Stimulated activated CD4-positive, alpha-beta T cell treated with anti-CD3 and anti-CD28 coated beads, Interleukin-1b, Interleukin-23, amount 100 ng/mL, for 1 hour (primary cell): Measurements from ENCODE around the gene NLGN2.

Source experiments
- DNase-seq, 2 donors: peaks; one replicate each; pipeline ENCODE4 v3.0.0-alpha.2; 2020; ENCODE audit warnings: low read depth in 2 of 2

Gene NLGN2

DNA sequence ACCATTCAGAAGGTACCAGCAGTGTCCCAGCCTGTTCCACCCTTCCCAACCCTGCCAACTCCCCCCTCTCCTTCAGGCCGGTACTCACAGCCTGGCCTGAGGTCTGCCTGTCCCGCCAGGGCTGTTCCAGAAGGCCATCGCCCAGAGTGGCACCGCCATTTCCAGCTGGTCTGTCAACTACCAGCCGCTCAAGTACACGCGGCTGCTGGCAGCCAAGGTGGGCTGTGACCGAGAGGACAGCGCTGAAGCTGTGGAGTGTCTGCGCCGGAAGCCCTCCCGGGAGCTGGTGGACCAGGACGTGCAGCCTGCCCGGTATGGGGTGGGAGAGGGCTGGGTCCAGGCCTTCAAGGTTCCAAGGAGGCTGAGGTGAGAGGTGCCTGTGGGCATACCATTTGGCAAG, 7.2 kb downstream of the NLGN2 start:
- no peak for DNase-seq

DNA sequence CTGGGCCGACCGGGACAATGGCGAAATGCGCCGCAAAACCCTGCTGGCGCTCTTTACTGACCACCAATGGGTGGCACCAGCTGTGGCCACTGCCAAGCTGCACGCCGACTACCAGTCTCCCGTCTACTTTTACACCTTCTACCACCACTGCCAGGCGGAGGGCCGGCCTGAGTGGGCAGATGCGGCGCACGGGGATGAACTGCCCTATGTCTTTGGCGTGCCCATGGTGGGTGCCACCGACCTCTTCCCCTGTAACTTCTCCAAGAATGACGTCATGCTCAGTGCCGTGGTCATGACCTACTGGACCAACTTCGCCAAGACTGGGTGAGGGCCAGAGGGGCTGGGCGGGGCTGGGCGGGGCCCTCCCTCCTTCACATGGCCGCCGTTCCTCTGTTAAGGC, 8.1 kb downstream of the NLGN2 start:
- DNase-seq, result no peak

DNA sequence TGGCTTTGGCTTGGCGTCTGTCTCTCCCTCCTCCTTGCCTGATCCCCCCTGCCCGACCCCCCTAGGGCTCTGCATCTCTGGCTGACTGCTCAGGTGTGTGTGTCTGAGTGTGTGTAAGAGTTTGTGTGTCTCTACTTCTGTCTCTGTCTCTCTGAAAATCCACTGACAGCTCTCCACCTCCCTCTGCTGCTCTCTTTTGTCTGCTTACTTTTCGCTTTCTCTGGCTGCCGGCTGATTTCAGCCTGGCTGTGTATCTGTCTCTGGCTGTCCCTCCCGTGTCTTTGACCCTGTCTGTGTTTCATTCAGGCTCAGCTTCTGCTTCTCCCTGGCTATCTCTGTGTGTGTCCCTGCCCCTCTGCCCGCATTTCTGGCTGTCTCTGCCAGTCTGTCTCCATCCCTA, 8.7 kb downstream of the NLGN2 start:
- DNase-seq, result no peak

DNA sequence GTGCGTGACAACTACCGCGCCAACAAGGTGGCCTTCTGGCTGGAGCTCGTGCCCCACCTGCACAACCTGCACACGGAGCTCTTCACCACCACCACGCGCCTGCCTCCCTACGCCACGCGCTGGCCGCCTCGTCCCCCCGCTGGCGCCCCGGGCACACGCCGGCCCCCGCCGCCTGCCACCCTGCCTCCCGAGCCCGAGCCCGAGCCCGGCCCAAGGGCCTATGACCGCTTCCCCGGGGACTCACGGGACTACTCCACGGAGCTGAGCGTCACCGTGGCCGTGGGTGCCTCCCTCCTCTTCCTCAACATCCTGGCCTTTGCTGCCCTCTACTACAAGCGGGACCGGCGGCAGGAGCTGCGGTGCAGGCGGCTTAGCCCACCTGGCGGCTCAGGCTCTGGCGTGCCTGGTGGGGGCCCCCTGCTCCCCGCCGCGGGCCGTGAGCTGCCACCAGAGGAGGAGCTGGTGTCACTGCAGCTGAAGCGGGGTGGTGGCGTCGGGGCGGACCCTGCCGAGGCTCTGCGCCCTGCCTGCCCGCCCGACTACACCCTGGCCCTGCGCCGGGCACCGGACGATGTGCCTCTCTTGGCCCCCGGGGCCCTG, 9.5 kb downstream of the NLGN2 start:
- no peak for DNase-seq

DNA sequence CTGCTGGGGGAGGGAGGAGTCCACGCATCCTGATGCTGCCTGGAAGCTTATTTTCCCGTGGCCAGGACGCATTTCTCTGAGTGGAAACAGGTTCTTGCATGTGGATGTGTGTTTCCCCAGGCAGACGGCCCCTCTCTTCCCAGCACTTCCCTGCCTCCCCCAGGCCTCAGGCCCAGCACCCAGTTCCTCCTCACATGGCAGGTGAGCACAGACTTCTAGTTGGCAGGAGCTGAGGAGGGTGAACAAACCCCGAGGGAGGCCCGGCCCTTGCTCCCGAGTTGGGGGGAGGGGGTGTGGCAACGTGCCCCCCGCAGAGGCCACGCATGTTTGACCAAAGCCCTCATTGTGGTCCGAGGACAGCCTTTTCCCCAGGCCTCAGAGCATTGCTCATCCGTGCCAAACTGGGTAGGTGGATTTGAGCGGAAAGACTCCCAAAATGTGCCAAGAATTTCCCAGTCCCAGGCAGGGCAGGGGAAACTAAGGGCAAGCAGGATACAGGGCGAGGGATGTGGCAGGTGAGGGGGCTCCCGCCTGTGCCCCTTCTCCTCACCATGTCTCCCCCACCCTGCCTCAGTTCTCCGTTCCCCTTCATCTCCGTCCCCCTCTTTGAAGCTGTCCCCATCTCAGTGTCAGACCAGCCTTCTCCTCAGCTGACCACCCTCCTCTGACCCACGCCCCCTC, 11.0 kb downstream of the NLGN2 start:
- no peak for DNase-seq

DNA sequence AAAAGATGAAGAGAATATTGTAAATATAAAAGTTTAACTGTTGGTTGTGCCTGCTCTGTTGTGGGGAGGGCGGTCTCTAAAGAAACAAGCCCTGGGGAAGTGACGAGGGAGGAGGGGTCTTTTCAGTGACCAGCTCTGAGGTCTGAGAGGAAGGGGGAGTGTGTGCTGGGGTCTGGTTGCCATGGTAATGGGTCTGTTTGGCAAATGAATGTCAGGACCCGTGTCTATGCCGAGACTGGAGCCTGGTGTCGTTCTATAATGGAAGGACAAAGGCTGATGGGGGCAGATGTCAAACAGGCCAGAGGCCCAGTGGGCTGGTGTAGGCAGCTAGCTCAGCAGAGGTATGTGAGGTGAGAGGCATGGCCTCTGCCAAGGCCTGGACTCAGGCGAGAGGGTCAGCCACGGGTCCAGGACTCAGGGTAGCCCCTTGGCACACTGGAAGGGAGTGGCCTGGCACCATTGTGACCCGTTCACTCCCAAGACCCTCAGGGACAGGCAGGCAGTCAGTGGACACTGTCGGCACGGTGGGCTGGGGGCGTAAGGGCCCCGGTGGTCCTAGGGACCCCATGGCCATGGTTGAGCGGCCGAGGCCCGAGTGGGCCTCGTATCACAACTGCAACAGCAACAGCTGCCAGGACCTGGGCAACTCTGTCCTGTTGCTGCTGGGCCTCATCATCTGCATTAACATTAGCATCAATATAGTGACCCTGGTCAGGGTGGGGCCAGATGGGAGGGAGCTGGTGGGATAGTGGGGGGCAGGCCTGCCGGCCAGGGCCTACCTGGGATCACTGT, 12.4 kb downstream of the NLGN2 start, which contains the start of gene SPEM1:
Gene SPEM1 (plus strand): TSS at position 506 of the 792 bp plus-strand sequence. CDS start 61 bp downstream, at position 567.
- DNase-seq, result no peak

DNA sequence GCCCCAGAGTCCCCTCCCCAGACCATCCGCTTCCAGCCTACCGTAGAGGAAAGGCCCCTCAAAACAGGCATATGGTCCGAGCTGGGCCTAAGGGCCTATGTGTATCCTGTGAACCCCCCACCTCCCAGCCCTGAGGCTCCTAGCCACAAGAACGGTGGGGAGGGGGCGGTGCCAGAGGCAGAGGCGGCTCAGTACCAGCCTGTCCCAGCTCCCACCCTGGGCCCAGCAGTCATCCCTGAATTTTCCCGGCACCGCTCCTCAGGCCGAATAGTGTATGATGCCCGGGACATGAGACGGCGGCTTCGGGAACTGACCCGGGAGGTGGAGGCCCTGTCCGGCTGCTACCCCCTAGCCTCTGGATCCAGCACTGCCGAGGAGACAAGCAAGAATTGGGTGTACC, 13.5 kb downstream of the NLGN2 start:
- no peak for DNase-seq

DNA sequence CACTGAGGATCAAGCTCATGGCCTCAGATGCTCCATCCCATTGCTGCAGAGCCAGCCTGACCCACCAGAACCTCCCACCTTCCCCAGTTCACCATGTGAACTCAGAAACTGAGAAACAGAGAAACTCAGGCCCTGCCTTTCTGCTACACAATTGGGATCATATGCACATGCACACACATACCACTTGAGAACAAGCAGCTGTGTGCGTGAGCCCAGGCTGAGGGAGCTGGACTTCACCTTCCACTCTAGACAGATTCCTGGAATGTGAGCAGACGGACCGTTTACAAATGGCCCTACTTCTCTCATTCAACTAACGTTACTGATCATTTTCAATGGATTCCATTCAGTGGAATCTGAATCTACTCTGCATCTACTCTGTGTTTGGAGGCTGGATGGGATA, 16.0 kb downstream of the NLGN2 start:
- no peak for DNase-seq

DNA sequence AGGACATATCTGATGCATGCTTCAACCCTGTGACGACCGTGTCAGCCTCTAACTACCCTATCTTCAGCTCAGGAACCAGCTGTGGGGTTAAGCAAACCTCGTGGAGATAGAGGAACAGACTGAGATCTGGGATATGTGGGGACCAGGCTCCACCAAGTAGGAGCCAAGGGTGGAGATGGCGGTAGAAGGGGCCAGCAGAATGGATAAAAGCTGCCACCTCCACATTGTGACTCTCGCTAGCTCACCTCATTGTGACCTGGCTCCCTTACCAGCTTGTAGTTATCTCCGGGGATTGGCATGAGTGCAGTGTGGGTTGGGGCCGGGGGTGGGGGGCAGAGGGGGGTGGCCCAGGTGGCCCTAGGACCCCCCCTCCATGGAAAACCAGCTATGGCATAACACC, 17.7 kb downstream of the NLGN2 start, which contains the start of gene SPEM2:
Gene SPEM2 (plus strand): TSS at position 301 of the 400 bp plus-strand sequence. CDS start 73 bp downstream, at position 374.
- DNase-seq, result no peak

DNA sequence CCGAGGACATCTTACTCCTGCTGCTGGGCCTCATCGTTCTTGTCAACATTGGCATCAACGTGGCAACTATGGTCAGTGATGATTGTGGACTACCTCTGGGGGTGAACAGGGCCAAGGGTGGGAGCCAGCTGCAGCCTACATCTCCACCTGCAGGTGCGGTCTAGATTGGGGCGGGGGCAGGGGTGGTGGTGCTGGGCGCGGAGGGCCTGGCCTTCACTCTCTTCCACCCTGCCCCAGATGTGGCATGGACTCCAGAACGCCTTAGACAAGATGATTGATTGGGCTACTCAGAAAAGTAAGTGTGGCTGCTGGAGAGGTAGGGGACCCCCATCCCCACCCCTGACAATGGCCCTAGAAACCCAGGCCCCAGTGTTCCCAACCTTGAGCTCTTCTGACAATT, 18.1 kb downstream of the NLGN2 start:
- no peak for DNase-seq

DNA sequence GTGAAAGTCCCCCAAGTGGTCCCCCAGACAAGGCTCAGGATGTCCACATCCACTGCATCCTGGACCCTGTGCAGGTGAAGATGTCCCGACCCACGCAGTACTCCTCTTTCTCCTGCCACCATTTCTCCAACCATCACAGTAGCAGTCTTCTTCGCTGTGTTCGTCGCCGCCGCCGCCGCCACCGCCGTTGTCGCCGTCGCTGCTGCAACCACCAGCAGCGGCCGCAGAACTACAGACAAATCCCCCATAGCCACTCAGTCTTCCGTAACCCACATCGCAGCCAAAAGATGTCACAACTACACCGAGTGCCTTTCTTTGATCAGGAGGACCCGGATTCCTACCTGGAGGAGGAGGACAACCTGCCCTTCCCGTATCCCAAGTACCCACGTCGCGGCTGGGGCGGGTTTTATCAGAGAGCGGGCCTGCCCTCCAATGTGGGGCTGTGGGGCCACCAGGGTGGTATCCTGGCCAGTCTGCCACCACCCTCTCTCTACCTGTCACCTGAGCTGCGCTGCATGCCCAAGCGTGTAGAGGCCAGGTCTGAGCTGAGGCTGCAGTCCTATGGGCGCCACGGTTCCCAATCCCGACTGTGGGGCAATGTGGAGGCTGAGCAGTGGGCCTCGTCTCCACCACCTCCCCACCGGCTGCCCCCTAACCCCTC, 18.7 kb downstream of the NLGN2 start:
- no peak for DNase-seq

DNA sequence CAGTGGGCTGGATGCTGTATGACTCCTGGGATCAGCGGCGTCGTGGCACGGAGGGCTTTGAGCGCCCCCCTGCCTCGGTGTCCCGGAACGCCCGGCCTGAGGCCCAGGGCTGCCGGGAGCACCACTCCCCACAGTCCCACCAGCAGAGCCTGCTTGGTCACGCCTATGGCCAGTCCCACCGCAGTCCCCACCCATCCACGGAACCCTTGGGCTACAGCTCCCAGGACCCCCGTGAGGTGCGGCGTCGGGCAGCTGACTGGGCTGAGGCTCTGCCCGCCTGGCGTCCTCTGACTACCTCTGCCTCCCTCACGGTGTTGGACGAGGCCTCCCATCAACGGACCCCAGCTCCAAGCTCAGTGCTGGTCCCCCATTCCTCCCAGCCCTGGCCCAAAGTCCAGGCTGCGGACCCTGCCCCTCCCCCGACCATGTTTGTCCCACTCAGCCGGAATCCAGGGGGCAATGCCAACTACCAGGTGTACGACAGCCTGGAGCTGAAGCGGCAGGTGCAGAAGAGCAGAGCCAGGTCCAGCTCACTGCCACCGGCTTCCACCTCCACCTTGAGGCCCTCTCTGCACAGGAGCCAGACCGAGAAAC, 19.3 kb downstream of the NLGN2 start:
- no peak for DNase-seq

DNA sequence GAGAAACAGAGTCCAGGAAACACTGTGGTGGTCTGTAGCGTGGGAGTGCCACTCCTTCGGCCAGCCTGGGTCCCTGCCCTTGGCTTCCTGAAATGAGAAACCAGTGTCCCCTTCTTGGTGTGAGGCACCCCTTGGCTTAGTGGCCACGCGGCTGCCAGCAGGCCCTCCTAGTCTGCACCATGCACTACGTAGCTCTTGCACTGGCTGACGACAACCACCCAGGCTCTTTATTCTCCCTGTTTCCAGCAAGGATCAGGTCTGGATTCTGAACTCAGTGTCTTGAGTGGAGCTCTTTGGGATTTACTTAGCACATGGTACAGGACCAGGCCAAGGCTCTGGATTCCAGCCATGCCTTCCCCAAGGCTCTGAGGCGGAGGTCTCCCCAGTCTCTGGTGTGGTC, 19.9 kb downstream of the NLGN2 start:
- DNase-seq, result no peak

DNA sequence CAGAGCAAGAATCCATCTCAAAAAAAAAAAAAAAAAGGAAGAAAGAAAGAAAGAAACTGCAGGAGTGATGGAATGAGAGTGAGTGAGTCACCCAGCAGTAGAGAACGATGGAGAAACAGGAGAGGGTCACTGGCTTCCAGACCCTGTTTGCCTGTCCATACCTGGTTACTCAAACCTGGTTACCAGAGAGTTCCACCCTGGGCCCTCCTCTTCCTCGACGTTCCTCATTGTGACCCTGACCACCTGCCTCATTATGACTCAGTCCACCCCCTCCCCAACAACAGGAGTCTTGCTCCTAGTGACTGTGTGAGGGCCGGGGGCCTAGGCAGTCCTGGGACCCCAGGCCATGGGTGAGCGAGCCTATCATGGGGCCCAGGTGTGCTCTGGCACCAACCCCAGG, 20.9 kb downstream of the NLGN2 start, which contains the start of gene SPEM3:
Gene SPEM3 (plus strand): TSS at position 301 of the 400 bp plus-strand sequence. CDS start 46 bp downstream, at position 347.
- DNase-seq, result no peak

DNA sequence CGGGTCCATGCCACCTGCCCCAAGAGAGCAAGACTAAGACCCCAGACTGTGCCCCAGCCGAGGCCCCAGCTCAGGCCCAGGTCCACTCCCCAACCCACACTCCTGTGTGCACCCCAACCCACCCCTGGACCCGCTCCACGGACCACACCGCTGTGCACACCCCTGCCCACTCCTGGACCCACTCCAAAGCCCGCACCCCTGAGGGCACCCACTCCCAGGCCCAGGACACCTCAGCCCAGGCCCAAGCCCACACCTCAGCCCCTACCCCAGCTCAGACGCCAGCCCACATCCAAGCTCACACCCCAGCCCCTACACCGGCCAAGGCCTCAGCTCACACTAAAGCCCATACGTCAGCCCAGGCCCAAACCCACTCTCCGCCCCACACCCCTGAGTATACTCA, 22.1 kb downstream of the NLGN2 start:
- no peak for DNase-seq

DNA sequence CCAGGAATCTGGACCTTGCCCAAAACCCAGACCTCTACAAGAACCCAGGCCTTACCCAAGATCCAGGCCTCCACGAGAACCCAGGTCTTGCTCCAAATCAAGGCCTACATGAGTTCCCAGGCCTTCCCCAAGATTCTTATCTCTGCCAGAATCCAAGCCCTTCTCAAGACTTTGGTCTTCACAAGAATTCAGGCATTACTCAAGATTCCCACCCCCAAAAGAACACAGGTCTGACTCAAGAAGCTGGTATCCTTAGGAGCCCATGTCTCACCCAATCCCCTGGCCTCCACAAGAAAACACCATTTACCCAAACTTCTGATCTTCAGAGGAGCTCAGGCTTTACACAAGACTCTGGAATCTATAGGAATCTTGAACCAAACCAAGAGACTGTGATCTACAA, 23.6 kb downstream of the NLGN2 start:
- DNase-seq, result no peak

DNA sequence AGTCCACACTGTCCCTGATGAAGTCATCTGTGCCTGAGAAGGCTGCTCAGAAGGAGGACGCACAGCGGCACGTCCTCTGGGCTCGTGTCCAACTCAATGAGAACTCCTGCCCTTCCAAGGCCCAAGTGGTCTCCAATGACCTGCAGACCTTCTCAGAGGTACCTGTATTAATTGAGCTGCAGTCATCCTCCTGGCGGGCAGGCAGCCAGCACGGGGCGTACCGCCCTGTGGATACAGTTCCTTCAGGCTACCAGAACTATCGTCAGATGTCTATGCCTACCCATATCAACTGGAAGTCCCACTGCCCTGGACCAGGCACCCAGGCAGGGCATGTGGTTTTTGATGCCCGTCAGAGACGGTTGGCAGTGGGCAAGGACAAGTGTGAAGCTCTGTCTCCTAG, 24.7 kb downstream of the NLGN2 start:
- DNase-seq, result no peak

DNA sequence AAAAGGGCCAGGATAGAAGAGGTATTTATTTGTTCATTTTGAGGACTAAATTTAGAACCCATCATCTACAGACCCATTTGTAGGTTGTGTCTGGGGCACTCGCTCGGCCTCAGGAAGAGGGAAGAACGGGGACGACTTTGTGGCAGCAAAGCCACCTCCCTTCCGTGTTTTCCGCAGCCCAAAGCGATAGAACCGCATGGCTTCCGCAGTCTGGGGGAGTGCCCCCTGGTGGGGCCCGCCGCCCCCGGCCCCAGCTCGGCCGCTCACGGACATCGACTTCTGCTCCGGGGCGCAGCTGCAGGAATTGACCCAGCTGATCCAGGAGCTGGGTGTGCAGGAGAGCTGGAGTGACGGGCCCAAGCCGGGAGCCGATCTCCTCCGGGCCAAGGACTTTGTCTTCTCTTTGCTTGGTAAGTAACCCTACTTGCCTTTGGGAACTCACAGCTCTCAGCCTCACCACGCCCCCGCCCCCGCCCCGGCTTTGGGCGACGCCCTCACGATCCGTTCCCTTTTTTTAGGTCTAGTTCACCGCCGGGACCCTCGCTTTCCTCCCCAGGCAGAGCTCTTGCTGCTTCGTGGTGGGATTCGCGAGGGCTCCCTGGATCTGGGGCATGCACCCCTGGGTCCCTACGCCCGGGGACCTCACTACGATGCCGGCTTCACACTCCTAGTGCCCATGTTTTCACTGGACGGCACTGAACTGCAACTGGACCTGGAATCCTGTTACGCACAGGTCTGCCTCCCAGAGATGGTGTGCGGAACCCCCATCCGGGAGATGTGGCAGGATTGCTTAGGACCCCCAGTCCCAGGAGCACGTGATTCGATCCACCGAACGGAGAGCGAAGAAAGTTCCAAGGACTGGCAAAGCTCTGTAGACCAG, 28.3 kb downstream of the NLGN2 start:
- peak; percentile 18 to 27 for DNase-seq

DNA sequence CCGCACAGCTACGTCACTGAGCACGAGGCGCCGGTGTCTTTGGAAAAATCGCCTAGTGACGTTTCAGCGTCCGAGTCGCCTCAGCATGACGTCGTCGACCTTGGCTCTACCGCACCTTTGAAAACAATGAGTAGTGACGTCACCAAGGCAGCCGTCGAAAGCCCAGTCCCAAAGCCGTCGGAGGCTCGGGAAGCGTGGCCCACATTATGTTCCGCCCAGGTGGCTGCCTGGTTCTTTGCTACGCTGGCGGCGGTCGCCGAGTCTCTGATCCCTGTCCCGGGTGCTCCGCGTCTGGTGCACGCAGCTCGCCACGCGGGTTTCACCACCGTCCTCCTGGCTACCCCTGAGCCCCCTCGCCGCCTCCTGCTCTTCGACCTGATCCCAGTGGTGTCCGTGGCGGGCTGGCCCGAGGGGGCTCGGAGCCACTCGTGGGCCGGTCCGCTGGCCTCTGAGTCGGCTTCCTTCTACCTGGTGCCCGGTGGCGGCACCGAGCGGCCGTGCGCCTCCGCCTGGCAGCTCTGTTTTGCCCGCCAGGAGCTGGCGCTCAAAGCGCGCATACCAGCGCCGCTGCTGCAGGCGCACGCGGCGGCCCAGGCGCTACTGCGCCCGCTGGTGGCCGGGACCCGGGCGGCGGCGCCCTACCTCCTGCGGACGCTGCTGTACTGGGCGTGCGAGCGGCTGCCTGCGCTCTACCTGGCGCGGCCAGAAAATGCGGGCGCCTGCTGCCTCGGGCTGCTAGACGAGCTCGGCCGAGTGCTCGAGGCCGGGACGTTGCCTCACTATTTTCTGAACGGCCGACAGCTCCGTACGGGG, 29.1 kb downstream of the NLGN2 start:
- peak; percentile 53 to 65 for DNase-seq

DNA sequence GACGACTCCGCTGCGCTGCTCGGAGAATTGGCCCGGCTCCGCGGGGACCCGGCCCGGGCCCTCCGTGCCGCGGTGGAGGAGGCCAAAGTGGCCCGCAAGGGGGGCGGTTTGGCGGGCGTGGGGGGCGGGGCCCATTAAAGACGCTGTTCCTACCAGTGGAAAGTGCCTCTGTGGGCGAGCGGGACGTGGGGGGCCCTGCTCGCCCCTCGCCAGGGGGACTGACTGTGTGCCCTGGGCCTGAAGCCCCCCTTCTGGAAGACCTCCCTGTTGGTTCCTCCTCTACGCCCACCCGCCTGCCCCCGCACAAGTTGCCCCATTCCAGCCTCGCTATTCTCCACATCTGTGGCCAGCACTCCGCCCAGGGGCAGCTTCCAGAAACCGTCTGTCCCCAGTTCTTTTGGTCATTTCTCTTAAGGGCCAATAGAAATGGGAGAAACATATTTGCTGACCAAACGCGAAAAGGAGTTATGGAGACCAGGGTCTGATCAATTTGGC, 29.8 kb downstream of the NLGN2 start:
- DNase-seq, result no peak
